ENCODE results near the gene SCO2. TPM values are rescaled to one million over a fixed set of nuclear protein-coding genes. Genes with fewer than 3 reads are reported as not detected.

Gene SCO2
- total RNA-seq, result 1 to 10 TPM in 1 of 2 donors, under 1 TPM in 1; 0.37 to 9.1 TPM
- 1 to 10 TPM; 3.0 to 9.3 TPM for polyA plus RNA-seq
- long read RNA-seq, donor 1, partial matches to known transcripts, result 0 of 2 reads
- long read RNA-seq, donor 1, other reads (novel, unspliced or antisense), result 0 of 2 reads
- long read RNA-seq, donor 2, result 0 reads
- long read RNA-seq, donor 3, result 0 reads
- long read RNA-seq, donor 4, result 0 reads
- long read RNA-seq, donor 5, result 0 reads

GRCh38 chr22:50525104-50525857, at the start of gene SCO2:
SCO2 (minus strand) TSS chr22:50525598; CDS start chr22:50524411, 1,187 bp downstream.
- H3K4me3 ChIP-seq, result peak within 1 kb of the TSS; percentile 63
- H3K4me1 ChIP-seq (ENCODE audit: control insufficient read depth in 5 of 5, insufficient read depth in 5 of 5, low read length in 5 of 5), result peaks cover 0 to 24% (median 8%) of the 10 kb centered on the region in 5 donors
- H3K9me3 ChIP-seq (ENCODE audit: control insufficient read depth in 4 of 4, insufficient read depth in 3 of 4, low read length in 3 of 4), result no peaks in the 10 kb centered on the region
- peak within 1 kb of the TSS; percentile 85 to 95 for H3K27ac ChIP-seq (ENCODE audit: low read depth in 1 of 2, low read length in 1 of 2)
- peaks cover 0 to 31% (median 17%) of the 10 kb centered on the region in 4 donors for H3K36me3 ChIP-seq (ENCODE audit: control insufficient read depth in 4 of 4, insufficient read depth in 4 of 4, low read length in 4 of 4)
- ATAC-seq (ENCODE audit: insufficient read depth, low FRiP score) (peak; percentile 38), DNase-seq (peak; percentile 98 to 99 (median 98))
- 0 to 1% methylated on average over 75 to 84 of the region's 84 CpGs for WGBS, 2 donors
- H3K9ac ChIP-seq (ENCODE audit: insufficient read depth in 1 of 2, low read length in 2 of 2), result no peak within 1 kb of the TSS
- TF ChIP-seq CTCF (IDR thresholded peaks at IDR 0.05; ENCODE audit: control extremely low read depth, extremely low read depth), result no peak
- peaks cover 0 to 12% (median 2%) of the 10 kb centered on the region in 3 donors for H3K27me3 ChIP-seq (ENCODE audit: control insufficient read depth in 3 of 3, insufficient read depth in 3 of 3, low read length in 2 of 3)

GRCh38 chr22:50574383-50574755, 49.0 kb upstream of the SCO2 start:
- H3K27ac ChIP-seq (ENCODE audit: low read depth in 1 of 2, low read length in 1 of 2), result no peak overlapping the region
- H3K4me1 ChIP-seq (ENCODE audit: control insufficient read depth in 5 of 5, insufficient read depth in 5 of 5, low read length in 5 of 5), result peaks cover 0 to 8% (median 0%) of the 10 kb centered on the region in 5 donors
- H3K9ac ChIP-seq (ENCODE audit: insufficient read depth in 1 of 2, low read length in 2 of 2), result no peak overlapping the region
- H3K36me3 ChIP-seq (ENCODE audit: control insufficient read depth in 4 of 4, insufficient read depth in 4 of 4, low read length in 4 of 4), result peaks cover 0 to 6% (median 0%) of the 10 kb centered on the region in 4 donors
- H3K4me3 ChIP-seq, result no peak overlapping the region
- no peak for ATAC-seq (ENCODE audit: insufficient read depth, low FRiP score)
- H3K9me3 ChIP-seq (ENCODE audit: control insufficient read depth in 4 of 4, insufficient read depth in 3 of 4, low read length in 3 of 4), result no peaks in the 10 kb centered on the region
- peaks cover 0 to 11% (median 2%) of the 10 kb centered on the region in 3 donors for H3K27me3 ChIP-seq (ENCODE audit: control insufficient read depth in 3 of 3, insufficient read depth in 3 of 3, low read length in 2 of 3)
- DNase-seq, result no peak
- 84 to 94% methylated on average over 11 of the region's 11 CpGs for WGBS, 2 donors
- no peak for TF ChIP-seq CTCF (IDR thresholded peaks at IDR 0.05; ENCODE audit: control extremely low read depth, extremely low read depth)

- Histone ChIP-seq H3K9me3 (ENCODE audit: control insufficient read depth in 4 of 4, insufficient read depth in 3 of 4, low read length in 3 of 4) (no peaks in the 10 kb centered on the region), H3K27me3 (ENCODE audit: control insufficient read depth in 3 of 3, insufficient read depth in 3 of 3, low read length in 2 of 3) (peaks cover 0 to 10% (median 2%) of the 10 kb centered on the region in 3 donors), H3K4me3 (no peak overlapping the region), H3K36me3 (ENCODE audit: control insufficient read depth in 4 of 4, insufficient read depth in 4 of 4, low read length in 4 of 4) (peaks cover 0 to 8% (median 0%) of the 10 kb centered on the region in 4 donors), H3K9ac (ENCODE audit: insufficient read depth in 1 of 2, low read length in 2 of 2) (no peak overlapping the region), H3K27ac (ENCODE audit: low read depth in 1 of 2, low read length in 1 of 2) (no peak overlapping the region), H3K4me1 (ENCODE audit: control insufficient read depth in 5 of 5, insufficient read depth in 5 of 5, low read length in 5 of 5) (peaks cover 0 to 7% (median 0%) of the 10 kb centered on the region in 5 donors)
- no peak for TF ChIP-seq CTCF (IDR thresholded peaks at IDR 0.05; ENCODE audit: control extremely low read depth, extremely low read depth)
- 89 to 91% methylated on average over 26 of the region's 26 CpGs for WGBS, 2 donors
- no peak for DNase-seq
- ATAC-seq (ENCODE audit: insufficient read depth, low FRiP score), result no peak
Observed at GRCh38 chr22:50573491-50574382, 48.3 kb upstream of the SCO2 start.
